Hematopoietic multipotent progenitor cell treated with erythropoietin and hydrocortisone succinate and interleukin-3 and kit ligand, for 17 days (in vitro differentiated cells): Measurements from ENCODE around the gene KLHL13.
"Not testable (repeated sequence)": the region's sequence is repeated elsewhere in the genome, so short reads cannot be mapped to it uniquely, and the experiment has no call there.

ENCODE experiments used
- DNase-seq: peaks from one replicate; pipeline ENCODE4 v3.0.0-alpha.2; 2015; ENCODE audit warnings: low spot score

KLHL13 gene

GRCh38 chrX:118116713-118117550, at the start of gene KLHL13:
Gene KLHL13, minus strand, starts transcription at chrX:118116810. Its CDS starts 88,337 bp downstream, at chrX:118028473.
- DNase-seq, result no peak

- DNase-seq, result no peak
Measured at GRCh38 chrX:118164138-118164537, 47.5 kb upstream of the KLHL13 start.

GRCh38 chrX:118156953-118157608, 40.5 kb upstream of the KLHL13 start:
- no peak for DNase-seq

- DNase-seq, result no peak
Measured at GRCh38 chrX:118156254-118156952, 39.8 kb upstream of the KLHL13 start.

- no peak for DNase-seq
Measured at GRCh38 chrX:118153270-118153669, 36.7 kb upstream of the KLHL13 start.

- DNase-seq, result no peak
Measured at GRCh38 chrX:118152721-118153120, 36.1 kb upstream of the KLHL13 start.

- no peak for DNase-seq
Measured at GRCh38 chrX:118148737-118149136, 32.1 kb upstream of the KLHL13 start.

GRCh38 chrX:118147771-118148170, 31.2 kb upstream of the KLHL13 start:
- not testable (repeated sequence) for DNase-seq

- DNase-seq, result no peak
Measured at GRCh38 chrX:118143578-118143977, 27.0 kb upstream of the KLHL13 start.

- no peak for DNase-seq
Measured at GRCh38 chrX:118131336-118131735, 14.7 kb upstream of the KLHL13 start.

- no peak for DNase-seq
Measured at GRCh38 chrX:118129681-118130080, 13.1 kb upstream of the KLHL13 start.

GRCh38 chrX:118128724-118129123, 12.1 kb upstream of the KLHL13 start:
- DNase-seq, result no peak

- no peak for DNase-seq
Measured at GRCh38 chrX:118126286-118126685, 9.7 kb upstream of the KLHL13 start.

- DNase-seq, result not testable (repeated sequence)
Measured at GRCh38 chrX:118124243-118124642, 7.6 kb upstream of the KLHL13 start.

- no peak for DNase-seq
Measured at GRCh38 chrX:118117741-118118140, 1.1 kb upstream of the KLHL13 start.

GRCh38 chrX:118115953-118116712, 477 bp downstream of the KLHL13 start:
- no peak for DNase-seq

GRCh38 chrX:118114971-118115370, 1.6 kb downstream of the KLHL13 start:
- no peak for DNase-seq

- DNase-seq, result no peak
Measured at GRCh38 chrX:118109065-118109464, 7.5 kb downstream of the KLHL13 start.

- DNase-seq, result no peak
Measured at GRCh38 chrX:118108304-118108703, 8.3 kb downstream of the KLHL13 start.

GRCh38 chrX:118100091-118100490, 16.5 kb downstream of the KLHL13 start:
- no peak for DNase-seq

- no peak for DNase-seq
Measured at GRCh38 chrX:118088084-118088483, 28.5 kb downstream of the KLHL13 start.

- no peak for DNase-seq
Measured at GRCh38 chrX:118074196-118074595, 42.4 kb downstream of the KLHL13 start.
